Astrocyte (in vitro differentiated cells and primary cell): ENCODE data around the gene PCK2. TPM values are rescaled to one million over a fixed set of nuclear protein-coding genes. Genes with fewer than 3 reads are reported as not detected.

Experiments used
- DNase-seq: peaks from one replicate; pipeline ENCODE4 v3.0.0-alpha.2; 2010; ENCODE audit warnings: low read depth
- FAIRE-seq: peaks from 2 replicates; lab custom pipeline; 2011; peaks lifted over from hg19 to GRCh38; lab: Jason Lieb, UNC
- H2AFZ ChIP-seq: 2 replicates; pipeline ENCODE4 v1.6.0; 2012; ENCODE audit warnings: low read depth, low read length, inconsistent platforms
- H3K27ac ChIP-seq: 2 replicates; pipeline ENCODE4 v1.5.1; 2011; ENCODE audit warnings: low read depth, low read length, inconsistent platforms
- H3K27me3 ChIP-seq: 2 replicates; pipeline ENCODE4 v1.6.0; 2011; ENCODE audit warnings: low read length, inconsistent platforms; ENCODE audit not compliant: insufficient read depth
- H3K36me3 ChIP-seq: 2 replicates; pipeline ENCODE4 v1.5.1; 2011; ENCODE audit warnings: low read length, inconsistent platforms; ENCODE audit not compliant: insufficient read depth
- H3K4me1 ChIP-seq: 2 replicates; pipeline ENCODE4 v1.5.1; 2011; ENCODE audit warnings: low read length, inconsistent platforms; ENCODE audit not compliant: insufficient read depth
- H3K4me2 ChIP-seq: 2 replicates; pipeline ENCODE4 v1.6.0; 2012; ENCODE audit warnings: low read length, inconsistent platforms
- H3K4me3 ChIP-seq: 2 replicates; pipeline ENCODE4 v1.5.1; 2011; ENCODE audit warnings: low read depth, mild to moderate bottlenecking, low read length, inconsistent platforms; ENCODE audit not compliant: insufficient read depth
- H3K79me2 ChIP-seq: 2 replicates; pipeline ENCODE4 v1.6.0; 2012; ENCODE audit warnings: mild to moderate bottlenecking, low read length, inconsistent platforms; ENCODE audit not compliant: insufficient read depth
- H3K9ac ChIP-seq: 2 replicates; pipeline ENCODE4 v1.6.0; 2012; ENCODE audit warnings: mild to moderate bottlenecking, low read length, inconsistent platforms
- H3K9me3 ChIP-seq: 2 replicates; pipeline ENCODE4 v1.5.1; 2012; ENCODE audit warnings: low read depth, mild to moderate bottlenecking, low read length, inconsistent platforms; ENCODE audit not compliant: insufficient read depth
- H4K20me1 ChIP-seq: 2 replicates; pipeline ENCODE4 v1.6.0; 2012; ENCODE audit warnings: low read length, inconsistent platforms; ENCODE audit not compliant: insufficient read depth
- H3K27ac Mint-ChIP-seq: one replicate; pipeline ENCODE4 v1.8.0; 2021; ENCODE audit warnings: mild to moderate bottlenecking, mixed read lengths; ENCODE audit not compliant: unreplicated experiment
- H3K27me3 Mint-ChIP-seq: one replicate; pipeline ENCODE4 v1.8.0; 2021; ENCODE audit warnings: low read depth, mixed read lengths; ENCODE audit not compliant: unreplicated experiment
- H3K36me3 Mint-ChIP-seq: one replicate; pipeline ENCODE4 v1.8.0; 2021; ENCODE audit warnings: low read depth, mixed read lengths; ENCODE audit not compliant: unreplicated experiment
- H3K4me1 Mint-ChIP-seq: one replicate; pipeline ENCODE4 v1.8.0; 2021; ENCODE audit warnings: low read depth, mixed read lengths; ENCODE audit not compliant: unreplicated experiment
- H3K4me3 Mint-ChIP-seq: one replicate; pipeline ENCODE4 v1.8.0; 2021; ENCODE audit warnings: mild to moderate bottlenecking, moderate library complexity, mixed read lengths; ENCODE audit not compliant: unreplicated experiment
- H3K9me3 Mint-ChIP-seq: one replicate; pipeline ENCODE4 v1.8.0; 2021; ENCODE audit warnings: mild to moderate bottlenecking, mixed read lengths; ENCODE audit not compliant: unreplicated experiment
- EZH2 ChIP-seq: IDR thresholded peaks from 2 replicates; pipeline ENCODE4 v1.6.1; 2012; ENCODE audit warnings: mild to moderate bottlenecking, low read length, inconsistent platforms; ENCODE audit not compliant: insufficient read depth
- total RNA-seq: library from RNA; stranded (reverse); gene quantifications from 2 replicates; pipeline ENCODE4 v1.2.1, GENCODE V29; 2021
- TF ChIP-seq, protein P1 (sequence below): IDR thresholded peaks from 2 replicates; pipeline ENCODE4 v1.5.1; 2011; ENCODE audit warnings: low read depth, mild to moderate bottlenecking, inconsistent platforms, low read length, moderate library complexity; ENCODE audit not compliant: insufficient read depth

The PCK2 gene
- total RNA-seq, 1 donor from 2014 or later = 73.8 TPM

DNA sequence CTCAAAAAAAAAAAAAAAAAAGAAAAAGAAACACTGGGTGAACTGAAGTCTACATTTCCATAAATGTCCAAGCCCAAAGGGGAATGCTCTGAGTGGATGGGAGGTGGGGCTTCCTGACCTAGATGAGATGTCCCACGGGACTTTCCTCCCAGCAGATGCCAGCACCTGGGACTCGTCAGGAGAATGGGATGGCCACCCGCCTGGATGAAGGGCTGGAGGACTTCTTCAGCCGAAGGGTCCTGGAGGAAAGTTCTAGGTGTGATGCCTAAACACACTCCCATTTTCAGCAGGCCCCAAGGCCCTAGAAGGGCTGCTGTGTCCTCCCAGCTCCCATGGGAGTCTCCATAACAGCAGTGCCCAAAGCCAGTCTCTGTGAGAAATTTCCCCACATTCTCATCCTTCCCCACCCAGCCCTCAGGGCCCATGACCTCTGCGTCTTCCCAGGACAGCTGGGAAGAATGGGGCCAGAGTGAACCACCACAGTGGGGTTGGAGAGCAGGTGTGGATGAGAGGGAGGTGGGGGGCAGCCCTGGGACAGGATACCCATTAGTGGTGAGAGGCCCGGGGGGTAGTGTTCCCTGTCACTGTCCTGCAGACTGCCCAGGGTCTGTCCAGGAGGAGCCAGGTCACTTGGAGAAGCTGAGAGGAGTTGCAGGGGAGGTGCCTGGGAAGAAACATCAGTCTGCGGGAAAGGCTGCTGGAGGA lies 29.9 kb upstream of the PCK2 start:
- DNase-seq = no peak
- Mint-ChIP-seq H3K4me1 (no peaks in the 10 kb centered on the region), H3K4me3 (no peak overlapping the region), H3K36me3 (no peaks in the 10 kb centered on the region), H3K9me3 (no peaks in the 10 kb centered on the region), H3K27ac (no peak overlapping the region), H3K27me3 (peaks cover 72% of the 10 kb centered on the region)
- Histone ChIP-seq H3K36me3 (no peaks in the 10 kb centered on the region), H3K4me3 (no peak overlapping the region), H3K79me2 (no peaks in the 10 kb centered on the region), H3K27me3 (no peaks in the 10 kb centered on the region), H3K27ac (no peak overlapping the region), H3K9ac (no peak overlapping the region), H2AFZ (no peak overlapping the region), H3K9me3 (no peaks in the 10 kb centered on the region), H3K4me1 (no peaks in the 10 kb centered on the region), H3K4me2 (no peak overlapping the region), H4K20me1 (no peaks in the 10 kb centered on the region)
- FAIRE-seq = no peak
- TF ChIP-seq, protein P1, sequence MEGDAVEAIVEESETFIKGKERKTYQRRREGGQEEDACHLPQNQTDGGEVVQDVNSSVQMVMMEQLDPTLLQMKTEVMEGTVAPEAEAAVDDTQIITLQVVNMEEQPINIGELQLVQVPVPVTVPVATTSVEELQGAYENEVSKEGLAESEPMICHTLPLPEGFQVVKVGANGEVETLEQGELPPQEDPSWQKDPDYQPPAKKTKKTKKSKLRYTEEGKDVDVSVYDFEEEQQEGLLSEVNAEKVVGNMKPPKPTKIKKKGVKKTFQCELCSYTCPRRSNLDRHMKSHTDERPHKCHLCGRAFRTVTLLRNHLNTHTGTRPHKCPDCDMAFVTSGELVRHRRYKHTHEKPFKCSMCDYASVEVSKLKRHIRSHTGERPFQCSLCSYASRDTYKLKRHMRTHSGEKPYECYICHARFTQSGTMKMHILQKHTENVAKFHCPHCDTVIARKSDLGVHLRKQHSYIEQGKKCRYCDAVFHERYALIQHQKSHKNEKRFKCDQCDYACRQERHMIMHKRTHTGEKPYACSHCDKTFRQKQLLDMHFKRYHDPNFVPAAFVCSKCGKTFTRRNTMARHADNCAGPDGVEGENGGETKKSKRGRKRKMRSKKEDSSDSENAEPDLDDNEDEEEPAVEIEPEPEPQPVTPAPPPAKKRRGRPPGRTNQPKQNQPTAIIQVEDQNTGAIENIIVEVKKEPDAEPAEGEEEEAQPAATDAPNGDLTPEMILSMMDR = no peak
- no peak for TF ChIP-seq EZH2

DNA sequence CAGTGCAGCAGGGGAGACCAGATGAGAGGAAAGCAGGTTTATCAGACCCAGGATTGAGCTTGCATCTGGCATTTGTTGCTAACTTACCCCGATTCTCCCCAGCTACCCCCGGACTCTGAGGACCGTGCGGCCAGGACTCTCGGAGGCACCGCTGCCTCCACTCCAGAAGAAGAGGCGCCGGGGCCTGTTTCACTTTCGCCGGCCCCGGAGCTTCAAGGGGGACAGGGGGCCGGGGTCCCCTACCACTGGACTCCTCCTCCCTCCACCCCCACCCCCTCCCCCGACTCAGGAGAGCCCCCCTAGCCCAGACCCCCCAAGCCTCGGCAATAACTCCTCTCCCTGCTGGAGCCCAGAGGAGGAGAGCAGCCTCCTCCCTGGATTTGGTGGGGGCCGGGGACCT lies 29.3 kb upstream of the PCK2 start:
- H3K27me3 ChIP-seq = no peaks in the 10 kb centered on the region
- no peak overlapping the region for H2AFZ ChIP-seq
- peaks cover 76% of the 10 kb centered on the region for H3K27me3 Mint-ChIP-seq
- no peak overlapping the region for H3K4me3 Mint-ChIP-seq
- H3K9me3 Mint-ChIP-seq = no peaks in the 10 kb centered on the region
- H3K79me2 ChIP-seq = no peaks in the 10 kb centered on the region
- H3K36me3 Mint-ChIP-seq = no peaks in the 10 kb centered on the region
- H3K4me2 ChIP-seq = no peak overlapping the region
- no peak for FAIRE-seq
- H3K36me3 ChIP-seq = no peaks in the 10 kb centered on the region
- no peak overlapping the region for H3K27ac ChIP-seq
- no peaks in the 10 kb centered on the region for H3K4me1 ChIP-seq
- H3K4me3 ChIP-seq = no peak overlapping the region
- no peak overlapping the region for H3K27ac Mint-ChIP-seq
- no peak for TF ChIP-seq EZH2
- H3K9me3 ChIP-seq = no peaks in the 10 kb centered on the region
- no peak overlapping the region for H3K9ac ChIP-seq
- no peak for DNase-seq
- H3K4me1 Mint-ChIP-seq = no peaks in the 10 kb centered on the region
- no peaks in the 10 kb centered on the region for H4K20me1 ChIP-seq

DNA sequence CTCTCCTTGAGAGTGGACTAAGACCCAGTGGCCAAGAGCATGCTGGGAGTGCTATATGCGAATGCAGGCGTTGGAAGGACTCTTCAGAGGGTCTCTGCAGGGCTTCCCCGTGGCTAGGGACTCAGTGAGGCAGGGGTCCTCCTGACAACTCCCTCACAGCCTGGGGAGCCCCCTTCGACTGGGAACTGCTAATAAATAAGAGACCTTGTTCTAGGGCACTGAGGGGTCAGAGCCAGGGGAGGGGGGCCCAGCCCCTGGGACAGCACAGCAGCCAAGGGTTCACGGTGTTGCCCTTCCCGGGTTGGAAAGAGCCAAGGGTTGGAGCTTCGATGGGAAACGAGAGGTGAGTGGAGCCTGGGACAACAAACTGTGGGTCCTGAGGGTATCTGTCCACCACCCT lies 28.7 kb upstream of the PCK2 start:
- H3K4me1 ChIP-seq = no peaks in the 10 kb centered on the region
- Mint-ChIP-seq H3K4me3 (no peak overlapping the region), H3K27ac (no peak overlapping the region), H3K9me3 (no peaks in the 10 kb centered on the region), H3K36me3 (no peaks in the 10 kb centered on the region), H3K27me3 (peaks cover 76% of the 10 kb centered on the region), H3K4me1 (no peaks in the 10 kb centered on the region)
- H3K4me2 ChIP-seq = no peak overlapping the region
- no peaks in the 10 kb centered on the region for H3K36me3 ChIP-seq
- TF ChIP-seq EZH2 = no peak
- TF ChIP-seq, protein P1 = no peak
- H3K4me3 ChIP-seq = no peak overlapping the region
- no peak overlapping the region for H3K27ac ChIP-seq
- FAIRE-seq (no peak), DNase-seq (no peak)
- no peaks in the 10 kb centered on the region for H3K9me3 ChIP-seq
- no peaks in the 10 kb centered on the region for H4K20me1 ChIP-seq
- no peak overlapping the region for H3K9ac ChIP-seq
- H3K79me2 ChIP-seq = no peaks in the 10 kb centered on the region
- no peaks in the 10 kb centered on the region for H3K27me3 ChIP-seq
- no peak overlapping the region for H2AFZ ChIP-seq
